ENCODE data around the gene SVOPL.

- no peak for TF ChIP-seq CTCF (IDR thresholded peaks at IDR 0.05)
- TF ChIP-seq POLR2A (IDR thresholded peaks at IDR 0.05) = no peak
- TF ChIP-seq EP300 (IDR thresholded peaks at IDR 0.05; ENCODE audit: low read depth) = no peak
These were observed 48.8 kb upstream of the SVOPL start for GRCh38 chr7:138749960-138750359.

Data from transverse colon (tissue), 3 donors.